ENCODE results near the gene LOC101059915.

DNA sequence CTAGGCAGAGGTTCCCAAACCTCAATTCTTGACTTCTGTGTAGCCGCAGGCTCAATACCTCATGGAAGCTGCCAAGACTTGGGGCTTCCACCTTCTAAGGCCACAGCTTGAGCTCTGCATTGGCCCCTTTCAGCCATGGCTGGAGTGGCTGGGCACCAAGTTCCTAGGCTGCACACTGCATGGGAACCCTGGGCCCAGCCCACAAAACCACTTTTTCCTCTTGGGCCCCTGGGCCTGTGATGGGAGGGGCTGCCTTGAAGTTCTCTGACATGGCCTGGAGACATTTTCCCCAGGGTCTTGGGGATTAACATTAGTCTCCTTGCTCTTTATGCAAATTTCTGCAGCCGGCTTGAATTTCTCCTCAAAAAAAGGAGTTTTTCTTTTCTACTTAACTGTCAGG is 14.0 kb upstream of the LOC101059915 start:
- TF ChIP-seq, protein P1, sequence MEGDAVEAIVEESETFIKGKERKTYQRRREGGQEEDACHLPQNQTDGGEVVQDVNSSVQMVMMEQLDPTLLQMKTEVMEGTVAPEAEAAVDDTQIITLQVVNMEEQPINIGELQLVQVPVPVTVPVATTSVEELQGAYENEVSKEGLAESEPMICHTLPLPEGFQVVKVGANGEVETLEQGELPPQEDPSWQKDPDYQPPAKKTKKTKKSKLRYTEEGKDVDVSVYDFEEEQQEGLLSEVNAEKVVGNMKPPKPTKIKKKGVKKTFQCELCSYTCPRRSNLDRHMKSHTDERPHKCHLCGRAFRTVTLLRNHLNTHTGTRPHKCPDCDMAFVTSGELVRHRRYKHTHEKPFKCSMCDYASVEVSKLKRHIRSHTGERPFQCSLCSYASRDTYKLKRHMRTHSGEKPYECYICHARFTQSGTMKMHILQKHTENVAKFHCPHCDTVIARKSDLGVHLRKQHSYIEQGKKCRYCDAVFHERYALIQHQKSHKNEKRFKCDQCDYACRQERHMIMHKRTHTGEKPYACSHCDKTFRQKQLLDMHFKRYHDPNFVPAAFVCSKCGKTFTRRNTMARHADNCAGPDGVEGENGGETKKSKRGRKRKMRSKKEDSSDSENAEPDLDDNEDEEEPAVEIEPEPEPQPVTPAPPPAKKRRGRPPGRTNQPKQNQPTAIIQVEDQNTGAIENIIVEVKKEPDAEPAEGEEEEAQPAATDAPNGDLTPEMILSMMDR (IDR thresholded peaks at IDR 0.05), result no peak
- TF ChIP-seq POLR2A (IDR thresholded peaks at IDR 0.05), result no peak
